HCT116 (cell line): Measurements from ENCODE around the gene LASP1. TPM values are rescaled to one million over a fixed set of nuclear protein-coding genes. Genes with fewer than 3 reads are reported as not detected.

ENCODE experiments used
- ATAC-seq: fragments of 200-7000 bp; cut with Tn5 transposase; 2 replicates; pipeline ENCODE4 v1.9.1; 2020; ENCODE audit warnings: mild to moderate bottlenecking, moderate library complexity
- BruUV-seq: library from RNA; stranded (reverse); fragments of 400-500 nt; replicated peaks from 2 replicates; lab custom pipeline; 2021; lab: Mats Ljungman, UMichigan
- CTCF ChIA-PET: fragments of 300-600 bp; sonication (Branson Sonifier 250); formaldehyde crosslinking; loops from one replicate; lab custom pipeline; 2021; ENCODE audit warnings: antibody characterized with exemption; lab: Charles Lee
- POLR2A ChIA-PET: fragments of 300-600, 350-600 bp; sonication (Branson Sonifier 250); formaldehyde crosslinking; loops from one replicate; lab custom pipeline; 2021; ENCODE audit warnings: antibody characterized with exemption; lab: Charles Lee
- RAD21 ChIA-PET, 2 experiments: fragments of 300-600 bp; sonication (Branson Sonifier 250); formaldehyde crosslinking; loops; one replicate each; lab custom pipeline; 2023; ENCODE audit warnings: low total read pairs in 2 of 2; ENCODE audit not compliant: uncharacterized antibody in 2 of 2, unreplicated experiment in 2 of 2, low non-redundant PET in 1 of 2; lab: Charles Lee
- DNase-seq: peaks from one replicate; pipeline ENCODE4 v3.0.0-alpha.2; 2010; ENCODE audit warnings: low read depth, low spot score
- H2AFZ ChIP-seq: fragments of 200-600 bp; shearing (Covaris generic), sonication (generic); 2 replicates; pipeline ENCODE4 v1.6.1; 2017; ENCODE audit warnings: low read depth, mixed run types, mixed read lengths, antibody characterized with exemption, low read length; ENCODE audit not compliant: poor library complexity, severe bottlenecking
- H3K27ac ChIP-seq: 2 replicates; pipeline ENCODE4 v1.5.1; 2012; ENCODE audit warnings: low read depth, low read length
- H3K27me3 ChIP-seq: fragments of 200-600 bp; sonication (generic); 2 replicates; pipeline ENCODE4 v1.6.1; 2016; ENCODE audit warnings: mixed run types, low read length, mixed read lengths; ENCODE audit not compliant: insufficient read depth
- H3K36me3 ChIP-seq, 2 experiments: fragments of 200-500 bp in 1 of 2; fragments of 200-600 bp in 1 of 2; sonication (Bioruptor generic) in 1 of 2; sonication (generic) in 1 of 2; 2 replicates each; pipeline versions ENCODE4 v1.5.1 to v1.6.1; 2014 to 2016; ENCODE audit warnings: low read length in 2 of 2, inconsistent platforms in 1 of 2, mixed read lengths in 1 of 2, mixed run types in 1 of 2; ENCODE audit not compliant: insufficient read depth in 2 of 2, control insufficient read depth in 1 of 2
- H3K4me1 ChIP-seq, 2 experiments: fragments of 200-600 bp in 1 of 2; sonication (generic) in 1 of 2; 2 replicates each; pipeline versions ENCODE4 v1.5.1 to v1.6.1; 2012 to 2017; ENCODE audit warnings: low read length in 2 of 2, inconsistent platforms in 1 of 2, mild to moderate bottlenecking in 1 of 2, mixed read lengths in 1 of 2, mixed run types in 1 of 2, moderate library complexity in 1 of 2; ENCODE audit not compliant: insufficient read depth in 2 of 2, control insufficient read depth in 1 of 2
- H3K4me2 ChIP-seq: fragments of 200-600 bp; sonication (generic); 2 replicates; pipeline ENCODE4 v1.6.1; 2017; ENCODE audit warnings: mixed run types, low read length, mixed read lengths
- H3K4me3 ChIP-seq, 2 experiments: fragments of 200-600 bp in 1 of 2; sonication (generic) in 1 of 2; replicated peaks in 1 of 2; 2 replicates each; pipeline ENCODE4 v1.5.1; 2011 to 2016; ENCODE audit warnings: low read length in 2 of 2, control low read depth in 1 of 2, low read depth in 1 of 2, mild to moderate bottlenecking in 1 of 2, mixed read lengths in 1 of 2, mixed run types in 1 of 2
- H3K79me2 ChIP-seq: fragments of 200-600 bp; sonication (generic); 2 replicates; pipeline ENCODE4 v1.6.1; 2017; ENCODE audit warnings: mild to moderate bottlenecking, mixed run types, low read length, moderate library complexity, mixed read lengths; ENCODE audit not compliant: insufficient read depth
- H3K9ac ChIP-seq: fragments of 200-600 bp; sonication (generic); 2 replicates; pipeline ENCODE4 v1.6.1; 2016; ENCODE audit warnings: low read length, mixed read lengths
- H3K9me2 ChIP-seq: fragments of 200-600 bp; sonication (generic), shearing (Covaris generic); 2 replicates; pipeline ENCODE4 v1.6.1; 2017; ENCODE audit warnings: mixed run types, mild to moderate bottlenecking, moderate library complexity; ENCODE audit not compliant: insufficient read depth
- H3K9me3 ChIP-seq, 2 experiments: fragments of 200-500 bp in 1 of 2; fragments of 200-600 bp in 1 of 2; sonication (Bioruptor generic) in 1 of 2; sonication (generic) in 1 of 2; 2 replicates each; pipeline ENCODE4 v1.6.1; 2014 to 2017; ENCODE audit warnings: low read length in 2 of 2, mixed read lengths in 2 of 2, inconsistent platforms in 1 of 2, low read depth in 1 of 2, mild to moderate bottlenecking in 1 of 2, mixed run types in 1 of 2, moderate library complexity in 1 of 2; ENCODE audit not compliant: control insufficient read depth in 1 of 2, insufficient read depth in 1 of 2
- H4K20me1 ChIP-seq: fragments of 200-600 bp; sonication (generic), shearing (Covaris generic); 2 replicates; pipeline ENCODE4 v1.6.1; 2017; ENCODE audit warnings: mixed run types, mild to moderate bottlenecking, moderate library complexity; ENCODE audit not compliant: insufficient read depth
- CBX3 ChIP-seq: IDR thresholded peaks from 2 replicates; pipeline ENCODE4 v1.6.1; 2012; ENCODE audit warnings: low read depth
- CTCF ChIP-seq, 3 experiments: fragments of 200-600 bp in 1 of 3; sonication (generic) in 1 of 3; IDR thresholded peaks in 2 of 3; conservative IDR thresholded peaks in 1 of 3; 2 replicates each; pipeline ENCODE4 v1.5.1; 2012 to 2017; ENCODE audit warnings: low read depth in 2 of 3, low read length in 2 of 3, antibody characterized with exemption in 1 of 3, borderline replicate concordance in 1 of 3, control low read depth in 1 of 3, mild to moderate bottlenecking in 1 of 3, mixed read lengths in 1 of 3, mixed run types in 1 of 3, moderate library complexity in 1 of 3; ENCODE audit not compliant: insufficient read depth in 1 of 3
- ELF1 ChIP-seq: IDR thresholded peaks from 2 replicates; pipeline ENCODE4 v1.6.1; 2012; ENCODE audit warnings: low read depth, borderline replicate concordance
- EZH2 ChIP-seq: fragments of 200-600 bp; sonication (generic); IDR thresholded peaks from 2 replicates; pipeline ENCODE4 v1.6.1; 2017; ENCODE audit warnings: antibody characterized with exemption, mixed run types
- EZH2phosphoT487 ChIP-seq: fragments of 200-600 bp; IDR thresholded peaks from 2 replicates; pipeline ENCODE4 v1.6.1; 2018; ENCODE audit warnings: antibody characterized with exemption, borderline replicate concordance
- FOSL1 ChIP-seq: IDR thresholded peaks from 2 replicates; pipeline ENCODE4 v1.6.1; 2012; ENCODE audit warnings: low read depth
- MAX ChIP-seq: IDR thresholded peaks from 2 replicates; pipeline ENCODE4 v1.6.1; 2012
- RAD21 ChIP-seq: IDR thresholded peaks from 2 replicates; pipeline ENCODE4 v1.6.1; 2012; ENCODE audit warnings: low read depth, mild to moderate bottlenecking
- REST ChIP-seq: IDR thresholded peaks from 2 replicates; pipeline ENCODE4 v1.6.1; 2012; ENCODE audit warnings: low read depth
- SIN3A ChIP-seq: IDR thresholded peaks from 2 replicates; pipeline ENCODE4 v1.6.1; 2012; ENCODE audit warnings: low read depth
- SRF ChIP-seq: IDR thresholded peaks from 2 replicates; pipeline ENCODE4 v1.6.1; 2012; ENCODE audit warnings: low read depth
- YY1 ChIP-seq: IDR thresholded peaks from 2 replicates; pipeline ENCODE4 v1.6.1; 2011; ENCODE audit warnings: low read length, low read depth, moderate library complexity, mild to moderate bottlenecking; ENCODE audit not compliant: insufficient replicate concordance; ENCODE audit errors: extremely low read depth
- ZFX ChIP-seq: fragments of 450-650 bp; IDR thresholded peaks from 2 replicates; pipeline ENCODE4 v1.6.1; 2017
- ZNF274 ChIP-seq: fragments of 200-500 bp; sonication (Bioruptor generic); IDR thresholded peaks from 2 replicates; pipeline ENCODE4 v1.6.1; 2014; ENCODE audit warnings: mild to moderate bottlenecking, low read depth, low read length, inconsistent platforms
- intact Hi-C: fragments of 100-400 bp; cut with micrococcal nuclease; formaldehyde crosslinking; loops from 2 replicates; pipeline ENCODE4 v1.10.0; 2022
- total RNA-seq: library from RNA; stranded (reverse); gene quantifications from one replicate; pipeline ENCODE4 v1.2.1, GENCODE V29; 2021; ENCODE audit not compliant: unreplicated experiment

Gene LASP1
- total RNA-seq, 1 experiment from 2014 or later, result 149 TPM

- TF ChIP-seq REST, result no peak
- TF ChIP-seq CBX3, result no peak
- TF ChIP-seq SIN3A, result no peak
- TF ChIP-seq YY1, result no peak
- no peak for TF ChIP-seq ZNF274
Observed at GRCh38 chr17:38907930-38908675, 38.2 kb downstream of the LASP1 start (continued).

GRCh38 chr17:38908676-38909181 lies 38.9 kb downstream of the LASP1 start:
- no peak overlapping the region for H3K4me2 ChIP-seq
- H4K20me1 ChIP-seq, result no peaks in the 10 kb centered on the region
- H3K27me3 ChIP-seq, result no peaks in the 10 kb centered on the region
- ChIA-PET CTCF (no interaction called here), POLR2A (no interaction called here), RAD21 (interaction anchor here in 1 of 2 experiments (0.6 kb wide), 1 partner anchor 53 kb away, joined by 8 read pairs; no protein-coding TSS in a partner anchor)
- no peak overlapping the region for H2AFZ ChIP-seq
- ATAC-seq, result no peak
- H3K4me3 ChIP-seq, result no peak overlapping the region
- no peak overlapping the region; the same call in 1 of the 2 replicates for H3K27ac ChIP-seq
- H3K9me3 ChIP-seq, result no peaks in the 10 kb centered on the region
- intact Hi-C loops, result no loop called here
- no TSS peak for BruUV-seq
- H3K36me3 ChIP-seq, result peaks cover 2 to 14% of the 10 kb centered on the region in 2 experiments; a peak in 3 of 4 replicates
- H3K9me2 ChIP-seq, result no peaks in the 10 kb centered on the region
- no peaks in the 10 kb centered on the region for H3K4me1 ChIP-seq
- DNase-seq, result no peak
- peaks cover 55% of the 10 kb centered on the region for H3K79me2 ChIP-seq
- no peak overlapping the region for H3K9ac ChIP-seq
- TF ChIP-seq REST (no peak), ELF1 (no peak), FOSL1 (no peak), SRF (no peak), EZH2 (no peak), CTCF (IDR thresholded peaks at IDR 0.05 in 2 of 3, conservative IDR thresholded peaks at IDR 0.05 in 1 of 3; ENCODE audit: borderline replicate concordance in 1 of 3, insufficient read depth in 1 of 3, low read depth in 2 of 3, low read length in 2 of 3) (no peak), CBX3 (no peak), RAD21 (no peak), MAX (no peak), EZH2phosphoT487 (no peak), ZFX (no peak), YY1 (no peak)
